ENCODE results near the gene PRRX2. TPM values are rescaled to one million over a fixed set of nuclear protein-coding genes. Genes with fewer than 3 reads are reported as not detected.

Gene PRRX2
- total RNA-seq, 2 donors from 2014 or later: 0.52 to 1.1 TPM

DNA sequence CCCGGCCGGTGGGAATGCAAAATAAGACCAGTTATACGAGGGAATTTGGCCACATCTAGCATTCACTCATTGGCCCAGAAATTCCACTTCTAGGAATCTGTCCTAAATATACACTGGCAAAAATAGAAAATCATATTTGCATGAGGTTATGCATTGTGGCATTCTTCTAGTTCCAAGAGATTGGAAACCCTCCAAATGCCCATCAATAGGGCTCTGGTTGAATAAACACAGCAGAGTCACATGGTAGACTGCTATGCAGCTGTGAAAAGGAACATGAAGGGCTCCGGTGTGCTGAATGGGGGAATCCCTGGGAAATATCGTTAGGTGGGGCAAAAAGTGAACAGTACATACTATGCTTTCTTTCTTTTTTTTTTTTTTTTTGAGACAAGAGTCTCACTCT, 50.6 kb downstream of the PRRX2 start:
- intact Hi-C loops (cut with DNase I, micrococcal nuclease): no loop called here
- no peak for ATAC-seq
- DNase-seq: no peak

DNA sequence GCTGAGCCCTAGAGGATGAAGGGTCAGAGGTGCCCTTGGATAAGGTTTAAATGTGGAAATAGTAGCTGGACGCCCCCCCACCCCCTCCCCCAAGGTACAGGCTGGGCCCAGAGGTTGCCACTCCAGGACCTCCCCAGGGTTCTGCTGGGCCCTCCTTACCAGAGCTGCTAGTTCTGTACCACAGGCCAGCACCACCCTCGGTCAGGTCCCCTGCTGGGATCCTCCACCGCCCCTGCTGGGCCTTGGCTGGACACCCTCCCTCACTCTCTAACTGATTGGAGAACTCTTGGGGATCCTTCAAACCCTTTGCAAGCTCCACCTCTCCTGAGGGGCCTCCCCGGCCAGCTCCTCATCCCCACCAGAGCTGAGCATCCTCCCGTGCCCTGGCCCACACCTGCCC, 52.5 kb downstream of the PRRX2 start:
- no peak for ATAC-seq
- intact Hi-C loops (cut with DNase I, micrococcal nuclease): no loop called here
- DNase-seq: no peak

DNA sequence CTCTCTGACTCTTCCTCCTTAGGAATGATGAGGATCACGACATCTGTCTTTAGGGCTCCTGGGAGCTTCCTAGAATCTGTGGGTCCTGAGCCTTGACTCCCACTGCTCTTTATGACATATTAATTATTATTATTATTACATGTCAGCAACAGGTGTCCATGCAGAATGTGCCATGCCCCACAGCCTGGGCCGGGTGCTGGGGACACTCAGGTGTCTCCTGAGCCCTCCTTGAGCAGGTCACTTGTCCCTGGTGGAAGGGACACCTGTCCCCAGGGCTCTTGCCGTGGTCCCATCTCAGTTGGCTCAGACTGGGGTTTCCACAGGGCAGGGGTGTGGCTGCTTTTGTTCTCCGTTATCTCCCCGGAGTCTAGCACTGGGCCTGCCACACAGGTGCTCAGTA, 53.2 kb downstream of the PRRX2 start:
- ATAC-seq: no peak
- no peak for DNase-seq
- intact Hi-C loops (cut with DNase I, micrococcal nuclease): no loop called here

DNA sequence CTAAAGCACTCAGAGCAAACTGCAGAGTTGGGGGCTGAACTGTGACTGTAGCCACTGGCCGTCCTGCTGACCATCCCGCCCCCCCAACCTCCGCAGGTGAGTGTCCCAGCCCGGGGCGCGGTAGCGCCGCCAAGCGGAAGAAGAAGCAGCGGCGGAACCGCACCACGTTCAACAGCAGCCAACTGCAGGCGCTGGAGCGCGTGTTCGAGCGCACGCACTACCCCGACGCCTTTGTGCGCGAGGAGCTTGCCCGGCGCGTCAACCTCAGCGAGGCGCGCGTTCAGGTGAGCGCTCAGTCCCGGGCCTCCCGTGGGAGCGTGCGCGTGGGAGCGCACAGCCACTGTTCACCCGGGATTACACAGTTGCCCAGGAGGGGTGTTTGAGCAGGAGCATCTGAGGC, 53.7 kb downstream of the PRRX2 start:
- ATAC-seq (no peak), DNase-seq (no peak)
- intact Hi-C loops (cut with DNase I, micrococcal nuclease): no loop called here

DNA sequence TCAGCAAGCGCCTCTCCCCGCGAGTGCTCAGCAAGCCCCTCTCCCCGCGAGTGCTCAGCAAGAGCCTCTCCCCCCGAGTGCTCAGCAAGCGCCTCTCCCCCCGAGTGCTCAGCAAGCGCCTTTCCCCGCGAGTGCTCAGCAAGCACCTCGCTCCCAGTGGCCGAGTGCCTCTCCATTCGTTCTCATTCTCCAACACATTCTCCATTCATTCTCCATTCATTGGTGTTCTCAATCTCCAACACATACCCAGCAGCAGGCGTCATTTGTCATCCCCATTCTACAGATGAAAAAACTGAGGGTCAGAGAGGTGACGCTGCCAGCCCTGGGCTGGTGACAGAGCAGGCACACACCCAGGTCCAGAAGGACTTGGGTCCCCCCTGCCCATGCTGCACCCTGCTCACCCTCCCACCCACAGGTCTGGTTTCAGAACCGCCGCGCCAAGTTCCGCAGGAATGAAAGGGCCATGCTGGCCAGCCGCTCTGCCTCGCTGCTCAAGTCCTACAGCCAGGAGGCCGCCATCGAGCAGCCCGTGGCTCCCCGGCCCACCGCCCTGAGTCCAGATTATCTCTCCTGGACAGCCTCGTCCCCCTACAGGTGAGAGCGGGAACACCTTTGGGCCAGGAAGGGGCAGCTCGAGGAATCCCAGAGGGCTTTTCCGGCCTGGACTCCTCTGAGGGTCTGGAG, 54.9 kb downstream of the PRRX2 start:
- ATAC-seq (peak; percentile 25), DNase-seq (no peak)
- intact Hi-C loops (cut with DNase I, micrococcal nuclease): loop anchor here in 1 of 2 donors (10.0 kb wide), 1 partner anchor 56 kb away; the partner anchor contains the start of gene PRRX2

DNA sequence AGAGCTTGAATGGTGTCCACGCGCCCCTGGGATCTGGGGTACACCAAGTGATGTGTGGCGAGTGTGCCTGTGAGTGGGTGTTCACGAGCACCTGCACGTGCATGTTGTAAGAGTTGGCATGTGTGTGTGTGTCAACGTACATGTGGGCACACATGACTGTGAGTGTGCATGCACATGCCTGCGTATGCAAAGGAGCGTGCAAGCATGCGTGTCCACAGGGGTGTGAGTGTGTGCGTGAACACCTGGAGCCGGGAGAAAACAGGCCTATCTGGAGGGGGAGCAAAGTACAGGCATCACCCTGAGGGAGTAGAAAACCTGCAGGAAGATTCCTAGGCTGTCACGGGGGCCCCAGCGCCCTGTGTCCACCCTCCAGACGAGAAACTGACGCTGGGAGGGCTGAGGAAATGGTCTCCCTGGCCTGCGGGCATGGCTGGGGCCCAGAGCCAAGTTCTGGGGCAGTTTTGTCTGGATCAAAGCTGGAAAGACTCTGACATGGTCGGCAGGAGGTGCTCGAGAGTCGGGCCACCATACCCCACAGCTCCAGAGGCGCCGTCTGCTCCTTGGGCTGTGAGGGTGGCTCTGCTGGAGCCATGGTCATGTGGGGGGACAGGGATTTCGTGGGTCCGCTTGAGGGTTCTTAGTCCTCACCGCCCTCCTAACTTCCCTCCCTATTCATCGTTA, 55.6 kb downstream of the PRRX2 start:
- intact Hi-C loops (cut with DNase I, micrococcal nuclease): loop anchor here in 1 of 2 donors (10.0 kb wide), 1 partner anchor 56 kb away; the partner anchor contains the start of gene PRRX2
- DNase-seq (no peak), ATAC-seq (peak; percentile 34)

DNA sequence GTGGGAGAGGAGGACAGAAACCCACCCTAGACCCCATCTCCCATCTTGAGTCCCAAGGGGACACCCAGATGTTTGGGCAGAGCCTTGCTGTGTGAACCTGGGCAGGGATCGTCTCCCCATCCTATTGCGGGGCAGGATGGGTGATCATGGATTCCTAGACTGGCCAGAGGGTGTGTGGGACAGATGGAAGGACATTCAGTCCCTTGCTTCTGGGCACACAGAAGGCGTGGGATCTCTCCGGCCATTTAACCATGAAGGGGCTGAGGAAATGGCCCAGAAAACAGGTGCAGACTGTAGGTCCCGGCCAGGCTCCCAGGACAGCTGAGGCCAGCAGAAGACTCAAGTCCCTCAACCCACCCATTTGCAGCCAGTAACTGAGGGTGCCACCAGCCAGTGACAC, 57.5 kb downstream of the PRRX2 start:
- ATAC-seq (no peak), DNase-seq (no peak)
- intact Hi-C loops (cut with DNase I, micrococcal nuclease): loop anchor here in 1 of 2 donors (10.0 kb wide), 1 partner anchor 58 kb away; the partner anchor contains the start of gene PRRX2

DNA sequence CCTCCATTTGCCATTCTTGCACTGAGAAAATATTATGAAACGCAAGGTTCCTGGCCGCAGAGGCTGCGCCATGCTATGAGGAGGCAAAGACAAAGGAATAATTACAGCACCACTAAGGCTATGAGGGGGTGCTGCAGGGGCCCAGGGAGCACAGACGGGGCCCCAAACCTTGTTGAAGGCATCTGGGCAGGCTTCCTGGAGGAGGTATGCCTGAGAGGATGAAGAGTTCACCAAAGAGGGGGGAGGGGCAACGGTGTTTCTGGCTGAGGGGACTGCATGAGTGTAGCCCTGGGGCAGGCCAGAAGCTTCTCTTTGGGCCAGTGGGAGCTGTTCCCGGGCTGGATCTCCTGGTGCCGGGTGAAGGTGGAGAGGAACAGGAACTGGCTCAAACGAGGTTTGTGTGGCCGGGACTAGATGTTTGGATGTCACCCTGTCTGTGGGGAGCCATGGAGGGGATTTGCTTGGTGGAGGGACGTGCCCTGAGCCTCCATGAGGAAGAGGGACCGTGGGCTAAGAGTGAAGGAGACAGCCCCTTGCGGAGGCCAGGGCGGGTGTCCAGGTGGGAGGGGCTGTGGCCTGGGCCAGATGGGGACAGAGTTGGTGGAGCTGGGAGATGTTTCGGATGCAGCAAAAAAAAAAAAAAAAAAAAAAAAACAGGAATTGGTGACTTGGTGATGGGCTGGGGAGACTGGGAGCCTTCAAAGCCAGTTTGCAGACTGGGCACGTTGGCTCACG, 59.2 kb downstream of the PRRX2 start:
- ATAC-seq (no peak), DNase-seq (no peak)
- intact Hi-C loops (cut with DNase I, micrococcal nuclease): loop anchor here in 1 of 2 donors (10.0 kb wide), 1 partner anchor 60 kb away; the partner anchor contains the start of gene PRRX2

DNA sequence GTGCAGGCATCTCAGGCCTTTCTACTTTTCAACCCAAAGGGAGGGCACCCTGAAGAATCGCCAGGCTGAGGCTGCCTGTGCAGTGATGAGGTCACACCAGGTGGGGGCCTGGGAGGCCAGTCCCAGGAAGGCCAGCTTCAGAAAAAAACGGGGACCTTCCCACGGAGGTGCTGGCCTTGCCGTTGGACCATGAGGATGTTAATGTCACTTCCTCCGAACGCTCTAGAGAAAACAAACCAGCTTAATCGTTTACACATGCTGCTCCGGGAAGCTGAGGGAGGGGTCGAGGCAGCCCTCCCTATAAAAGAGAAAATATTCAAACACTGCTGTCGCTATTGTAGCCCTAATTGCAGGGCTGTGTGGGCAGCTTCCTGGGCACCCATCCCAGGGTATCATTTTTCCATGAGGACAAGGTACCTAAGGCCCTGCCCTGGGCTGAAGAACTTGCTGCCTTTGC, 60.4 kb downstream of the PRRX2 start:
- no peak for DNase-seq
- intact Hi-C loops (cut with DNase I, micrococcal nuclease): loop anchor here in 1 of 2 donors (10.0 kb wide), 1 partner anchor 61 kb away; the partner anchor contains the start of gene PRRX2
- no peak for ATAC-seq

DNA sequence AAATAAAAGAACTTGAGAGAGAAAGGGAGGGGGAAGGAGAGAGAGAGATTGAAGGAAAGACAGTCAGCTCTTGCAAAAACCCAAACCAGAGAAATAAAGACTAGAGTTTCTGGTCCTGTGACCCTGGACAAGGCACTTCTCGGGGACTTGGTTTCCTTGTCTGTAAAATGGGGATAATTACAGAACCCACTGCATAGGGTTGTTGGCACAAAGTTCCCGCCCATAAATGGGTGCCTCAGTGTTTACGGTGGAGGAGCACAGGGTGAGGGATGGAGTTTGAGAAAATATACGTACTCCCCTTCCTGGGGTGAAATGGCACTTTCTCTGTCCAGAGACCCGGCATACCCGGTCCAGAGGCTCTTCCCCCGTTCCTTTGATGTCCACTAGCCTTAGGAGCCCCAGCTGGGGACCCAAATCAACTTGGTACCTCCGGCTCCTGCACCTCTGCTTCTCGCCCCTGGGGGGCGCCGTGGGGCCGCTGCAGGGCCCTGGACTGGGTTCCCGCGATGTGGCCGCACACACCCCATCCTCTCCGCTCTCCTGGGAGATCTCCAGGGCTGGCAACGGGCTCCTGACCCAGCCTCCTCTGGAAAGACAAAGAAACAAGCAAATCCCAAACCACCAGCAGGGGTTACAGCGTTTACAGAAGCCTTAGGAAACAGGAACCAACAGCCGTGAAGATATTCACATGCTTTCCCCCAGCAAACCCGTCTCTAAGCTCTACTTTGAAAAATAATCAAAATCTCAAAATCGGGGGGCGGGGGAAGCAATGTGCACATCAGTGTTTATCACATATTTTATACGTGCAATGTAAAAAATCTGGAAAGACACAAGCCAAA, 61.1 kb downstream of the PRRX2 start:
- ATAC-seq (peak; percentile 90), DNase-seq (peak; percentile 49 to 56)
- intact Hi-C loops (cut with DNase I, micrococcal nuclease): loop anchor here in 1 of 2 donors (10.0 kb wide), 1 partner anchor 62 kb away; the partner anchor contains the start of gene PRRX2

DNA sequence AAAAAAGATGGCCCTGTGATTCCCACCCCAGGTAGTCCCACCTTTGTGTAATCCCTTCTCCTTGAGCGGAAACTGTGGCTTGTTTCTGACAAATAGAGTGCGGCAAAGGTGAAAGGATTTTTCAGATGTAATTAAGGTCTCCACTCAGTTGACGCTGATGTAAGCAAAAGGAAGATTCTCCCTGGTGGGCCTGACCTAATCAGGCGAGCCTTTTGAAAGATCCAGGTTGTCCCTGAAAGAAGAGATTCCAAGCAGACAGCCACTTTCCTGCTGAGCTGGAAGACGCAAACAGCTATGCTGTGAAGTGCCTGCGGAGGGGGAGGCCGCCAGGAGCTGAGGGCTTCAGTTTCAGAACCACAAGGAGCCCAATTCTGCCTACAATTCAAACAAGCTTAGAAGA, 63.3 kb downstream of the PRRX2 start:
- intact Hi-C loops (cut with DNase I, micrococcal nuclease): loop anchor here in 1 of 2 donors (10.0 kb wide), 1 partner anchor 64 kb away; the partner anchor contains the start of gene PRRX2
- ATAC-seq: no peak
- DNase-seq: no peak

DNA sequence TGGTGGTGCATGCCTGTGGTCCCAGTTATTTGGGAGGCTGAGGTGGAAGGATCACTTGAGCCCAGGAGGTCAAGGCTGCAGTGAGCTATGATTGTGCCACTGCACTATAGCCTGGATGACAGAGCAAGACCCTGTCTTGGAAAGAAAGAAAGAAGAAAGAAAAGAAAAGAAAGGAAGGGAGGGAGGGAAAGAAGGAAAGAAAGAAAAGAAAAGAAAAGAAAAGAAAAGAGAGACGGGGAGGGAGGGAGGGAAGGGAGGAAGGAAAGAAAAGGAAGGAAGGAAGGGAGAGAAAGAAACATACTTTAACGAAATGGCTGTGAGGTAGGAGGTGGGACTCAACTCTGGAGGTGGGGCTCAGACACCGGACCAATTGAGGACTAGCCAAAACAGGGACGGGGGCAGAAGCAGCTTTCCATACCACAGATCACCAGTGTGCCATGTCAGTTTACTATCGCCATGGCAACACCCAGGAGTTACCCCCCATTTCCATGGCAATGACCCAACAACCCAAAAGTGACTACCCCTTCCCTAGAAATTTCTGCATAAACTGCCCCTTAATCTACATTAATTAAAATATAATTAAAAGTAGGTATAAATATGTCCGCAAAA, 66.1 kb downstream of the PRRX2 start:
- ATAC-seq: no peak
- intact Hi-C loops (cut with DNase I, micrococcal nuclease): loop anchor here in 1 of 2 donors (10.0 kb wide), 1 partner anchor 53 kb away; no protein-coding TSS in a partner anchor
- DNase-seq: no peak

DNA sequence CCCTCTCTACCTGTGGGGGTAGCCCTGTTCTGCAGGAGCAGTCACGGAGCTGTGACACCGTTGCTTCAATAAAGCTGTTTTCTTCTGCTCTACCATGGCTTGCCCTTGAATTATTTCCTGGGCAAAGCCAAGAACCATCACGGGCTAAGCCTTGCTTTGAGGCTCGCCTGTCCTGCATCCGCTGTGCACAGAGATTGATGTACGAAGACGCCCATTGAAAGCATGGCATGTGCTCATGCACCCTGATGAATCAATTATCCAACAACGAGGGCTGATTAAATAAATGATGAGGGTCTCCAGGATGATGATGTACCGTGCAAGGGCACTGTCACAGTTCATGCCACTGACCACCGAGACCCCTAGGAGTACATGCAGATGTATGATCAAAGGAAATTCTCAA, 66.7 kb downstream of the PRRX2 start:
- intact Hi-C loops (cut with DNase I, micrococcal nuclease): loop anchor here in 1 of 2 donors (10.0 kb wide), 1 partner anchor 53 kb away; no protein-coding TSS in a partner anchor
- ATAC-seq: no peak
- no peak for DNase-seq

DNA sequence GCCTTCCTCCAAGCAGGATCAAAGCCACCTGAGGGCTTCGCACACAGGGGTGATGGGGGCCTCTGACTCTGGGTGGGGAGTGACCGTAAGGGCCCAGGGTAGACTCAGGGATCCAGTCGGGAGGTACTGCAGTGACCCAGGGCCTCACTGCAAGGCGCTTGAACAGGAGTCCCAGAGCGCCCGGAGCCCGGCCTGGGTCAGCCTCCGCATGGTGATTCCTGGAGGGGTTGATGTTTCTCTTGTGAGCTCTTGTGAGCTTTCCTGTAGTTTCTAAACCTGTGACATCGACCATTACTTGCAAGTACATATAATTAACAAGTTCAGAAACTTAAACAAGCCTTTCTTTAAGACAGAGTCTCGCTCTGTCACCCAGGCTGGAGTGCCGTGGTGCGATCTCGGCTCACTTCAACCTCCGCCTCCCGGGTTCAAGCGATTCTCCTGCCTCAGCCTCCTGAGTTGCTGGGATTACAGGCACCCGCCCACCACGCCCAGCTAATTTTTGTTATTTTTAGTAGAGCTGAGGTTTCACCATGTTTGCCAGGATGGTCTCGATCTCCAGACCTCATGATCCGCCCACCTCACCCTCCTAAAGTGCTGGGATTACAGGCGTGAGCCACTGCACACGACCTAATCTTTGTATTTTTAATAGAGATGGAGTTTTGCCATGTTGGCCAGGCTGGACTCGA, 67.6 kb downstream of the PRRX2 start:
- intact Hi-C loops (cut with DNase I, micrococcal nuclease): loop anchor here in 1 of 2 donors (10.0 kb wide), 1 partner anchor 52 kb away; no protein-coding TSS in a partner anchor
- ATAC-seq: no peak

DNA sequence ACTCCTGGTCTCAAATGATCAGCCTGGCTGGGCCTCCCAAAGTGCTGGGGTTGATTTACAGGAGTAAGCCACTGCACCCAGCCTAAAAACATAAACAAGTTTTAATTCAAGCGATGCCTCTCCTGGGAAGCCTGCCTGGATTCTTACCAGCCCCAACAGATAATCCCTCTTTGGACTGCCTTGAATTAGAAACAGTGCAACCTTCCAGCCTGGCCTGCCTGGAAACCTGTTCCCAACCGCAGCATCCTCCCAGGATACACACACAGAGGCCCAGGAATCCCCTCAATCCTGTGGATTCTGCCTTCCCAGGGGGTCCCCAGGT, 68.1 kb downstream of the PRRX2 start:
- intact Hi-C loops (cut with DNase I, micrococcal nuclease): loop anchor here in 1 of 2 donors (10.0 kb wide), 1 partner anchor 51 kb away; no protein-coding TSS in a partner anchor
- ATAC-seq (no peak), DNase-seq (no peak)

More for the DNA sequence above, 67.6 kb downstream of the PRRX2 start:
- DNase-seq: no peak

DNA sequence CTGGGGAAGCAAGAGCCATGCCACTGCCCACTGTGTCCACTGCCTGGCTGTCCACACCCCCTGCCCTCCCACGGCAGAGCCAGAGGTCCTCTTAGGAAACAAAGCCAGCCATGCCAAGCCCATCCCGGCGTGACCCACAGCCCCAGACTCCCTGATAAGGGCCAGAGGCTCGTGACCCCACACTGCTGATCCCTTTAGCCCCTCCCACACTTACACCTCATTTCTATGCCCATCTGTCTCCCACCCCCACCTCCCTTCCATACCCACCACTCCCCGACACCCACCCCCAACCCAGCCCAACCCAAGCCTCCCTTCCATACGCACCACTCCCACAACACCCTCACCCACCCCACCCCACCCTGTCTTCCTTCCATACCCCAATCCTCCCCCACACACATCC, 70.1 kb downstream of the PRRX2 start:
- ATAC-seq: no peak
- no peak for DNase-seq
- intact Hi-C loops (cut with DNase I, micrococcal nuclease): loop anchor here (5.0 to 10.0 kb wide), 2 partner anchors 47 to 49 kb away; no protein-coding TSS in a partner anchor

DNA sequence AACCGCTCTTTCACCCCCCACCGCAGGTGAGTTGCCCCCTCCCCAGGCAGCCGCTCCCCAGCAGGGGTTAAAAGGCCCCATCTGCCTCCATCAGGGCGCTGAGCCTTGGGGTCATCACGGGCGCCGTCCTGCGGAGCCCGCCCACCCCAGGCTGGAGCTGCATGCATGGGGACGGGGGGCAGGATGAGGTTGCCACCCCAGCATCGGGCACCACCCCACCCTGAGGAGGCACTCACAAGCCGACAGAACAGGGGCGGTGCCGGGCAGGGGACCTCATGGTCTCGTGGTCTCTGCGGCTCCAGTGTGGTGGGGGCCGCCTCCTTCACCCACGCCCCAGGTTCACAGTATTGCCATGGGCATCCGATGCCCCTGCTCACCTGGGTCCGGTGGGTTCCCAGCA, 70.9 kb downstream of the PRRX2 start:
- ATAC-seq (no peak), DNase-seq (no peak)
- intact Hi-C loops (cut with DNase I, micrococcal nuclease): loop anchor here (5.0 to 10.0 kb wide), 2 partner anchors 46 to 48 kb away; no protein-coding TSS in a partner anchor
